Thyroid gland (tissue), 4 donors: Measurements from ENCODE around the gene RPTOR.

Source experiments
- CTCF ChIP-seq, 6 experiments: fragments of 200-600 bp in 3 of 6; fragments of 450-650 bp in 3 of 6; sonication (generic) in 3 of 6; IDR thresholded peaks; one replicate each; pipeline ENCODE4 v1.5.1; 2016 to 2019; ENCODE audit warnings: antibody characterized with exemption in 6 of 6, mild to moderate bottlenecking in 2 of 6, inconsistent platforms in 1 of 6, moderate library complexity in 1 of 6
- POLR2A ChIP-seq, 2 donors: fragments of 450-650 bp; IDR thresholded peaks; one replicate each; pipeline ENCODE4 v1.6.1; 2017; ENCODE audit warnings: antibody characterized with exemption in 2 of 2, mild to moderate bottlenecking in 2 of 2, moderate library complexity in 1 of 2

- no peak for TF ChIP-seq CTCF (IDR thresholded peaks at IDR 0.05)
- TF ChIP-seq POLR2A (IDR thresholded peaks at IDR 0.05) = no peak
These were observed 268.7 kb downstream of the RPTOR start for GRCh38 chr17:80813318-80813717.
